Ramos (cell line): ENCODE data around the gene LRP5.
"Not testable (repeated sequence)": the region's sequence is repeated elsewhere in the genome, so short reads cannot be mapped to it uniquely, and the experiment has no call there.

Experiments
- in situ Hi-C: fragments of 300-500 bp; cut with MboI; formaldehyde crosslinking; loops from one replicate; pipeline ENCODE4 v1.14.3; 2022; ENCODE audit warnings: low sequenced_read_pairs; ENCODE audit not compliant: unreplicated experiment

LRP5 gene

GRCh38 chr11:68279676-68280075 is 32.7 kb upstream of the LRP5 start:
- in situ Hi-C loops = no loop called here

GRCh38 chr11:68282141-68282860 is 30.1 kb upstream of the LRP5 start:
- in situ Hi-C loops = no loop called here

- in situ Hi-C loops = no loop called here
Observed at GRCh38 chr11:68282861-68283230, 29.5 kb upstream of the LRP5 start.

- in situ Hi-C loops = not testable (repeated sequence)
Observed at GRCh38 chr11:68284588-68284987, 27.8 kb upstream of the LRP5 start.

- in situ Hi-C loops = no loop called here
Observed at GRCh38 chr11:68287419-68287818, 25.0 kb upstream of the LRP5 start.

GRCh38 chr11:68289456-68289855 is 22.9 kb upstream of the LRP5 start:
- in situ Hi-C loops = no loop called here

GRCh38 chr11:68293708-68294107 is 18.7 kb upstream of the LRP5 start:
- in situ Hi-C loops = no loop called here

- in situ Hi-C loops = loop anchor here (5.0 kb wide), 2 partner anchors 38 to 87 kb away; no protein-coding TSS in a partner anchor
Observed at GRCh38 chr11:68295271-68295670, 17.1 kb upstream of the LRP5 start.

- in situ Hi-C loops = loop anchor here (5.0 kb wide), 2 partner anchors 39 to 86 kb away; no protein-coding TSS in a partner anchor
Observed at GRCh38 chr11:68295940-68296339, 16.5 kb upstream of the LRP5 start.

GRCh38 chr11:68296344-68297051 is 15.9 kb upstream of the LRP5 start:
- in situ Hi-C loops = loop anchor here (5.0 kb wide), 2 partner anchors 39 to 86 kb away; no protein-coding TSS in a partner anchor

- in situ Hi-C loops = loop anchor here (5.0 kb wide), 2 partner anchors 40 to 85 kb away; no protein-coding TSS in a partner anchor
Observed at GRCh38 chr11:68297052-68297378, 15.4 kb upstream of the LRP5 start.

GRCh38 chr11:68297494-68297811 is 14.9 kb upstream of the LRP5 start:
- in situ Hi-C loops = loop anchor here (5.0 kb wide), 2 partner anchors 40 to 85 kb away; no protein-coding TSS in a partner anchor

- in situ Hi-C loops = loop anchor here (5.0 kb wide), 2 partner anchors 41 to 84 kb away; no protein-coding TSS in a partner anchor
Observed at GRCh38 chr11:68297812-68298658, 14.4 kb upstream of the LRP5 start.

- in situ Hi-C loops = loop anchor here (5.0 kb wide), 2 partner anchors 42 to 83 kb away; no protein-coding TSS in a partner anchor
Observed at GRCh38 chr11:68298659-68299516, 13.5 kb upstream of the LRP5 start.

- in situ Hi-C loops = loop anchor here (5.0 kb wide), 2 partner anchors 42 to 83 kb away; no protein-coding TSS in a partner anchor
Observed at GRCh38 chr11:68299517-68299879, 12.9 kb upstream of the LRP5 start.

- in situ Hi-C loops = no loop called here
Observed at GRCh38 chr11:68300076-68300830, 12.1 kb upstream of the LRP5 start.

- in situ Hi-C loops = no loop called here
Observed at GRCh38 chr11:68302256-68302655, 10.1 kb upstream of the LRP5 start.

GRCh38 chr11:68302670-68303069 is 9.7 kb upstream of the LRP5 start:
- in situ Hi-C loops = no loop called here

- in situ Hi-C loops = no loop called here
Observed at GRCh38 chr11:68303083-68303482, 9.3 kb upstream of the LRP5 start.
